GM12891 (cell line): ENCODE results near the gene PKDREJ.

Experiments
- PAX5 ChIP-seq: IDR thresholded peaks from 2 replicates; pipeline ENCODE4 v1.6.1; 2011; ENCODE audit warnings: low read length, moderate library complexity, mild to moderate bottlenecking; ENCODE audit not compliant: insufficient read depth, severe bottlenecking
- POLR2A ChIP-seq: IDR thresholded peaks from 2 replicates; pipeline ENCODE4 v1.6.1; 2011; ENCODE audit warnings: low read depth, low read length, control low read depth
- POLR2AphosphoS5 ChIP-seq: IDR thresholded peaks from 2 replicates; pipeline ENCODE4 v1.6.1; 2011; ENCODE audit warnings: low read depth, low read length, control low read depth
- POU2F2 ChIP-seq: IDR thresholded peaks from 2 replicates; pipeline ENCODE4 v1.6.1; 2011; ENCODE audit warnings: low read depth, mild to moderate bottlenecking, control low read depth, low read length, moderate library complexity
- SPI1 ChIP-seq: IDR thresholded peaks from 2 replicates; pipeline ENCODE4 v1.6.1; 2011; ENCODE audit warnings: low read depth, low read length, control low read depth
- TAF1 ChIP-seq: IDR thresholded peaks from 2 replicates; pipeline ENCODE4 v1.6.1; 2011; ENCODE audit warnings: low read depth, low read length, control low read depth

DNA sequence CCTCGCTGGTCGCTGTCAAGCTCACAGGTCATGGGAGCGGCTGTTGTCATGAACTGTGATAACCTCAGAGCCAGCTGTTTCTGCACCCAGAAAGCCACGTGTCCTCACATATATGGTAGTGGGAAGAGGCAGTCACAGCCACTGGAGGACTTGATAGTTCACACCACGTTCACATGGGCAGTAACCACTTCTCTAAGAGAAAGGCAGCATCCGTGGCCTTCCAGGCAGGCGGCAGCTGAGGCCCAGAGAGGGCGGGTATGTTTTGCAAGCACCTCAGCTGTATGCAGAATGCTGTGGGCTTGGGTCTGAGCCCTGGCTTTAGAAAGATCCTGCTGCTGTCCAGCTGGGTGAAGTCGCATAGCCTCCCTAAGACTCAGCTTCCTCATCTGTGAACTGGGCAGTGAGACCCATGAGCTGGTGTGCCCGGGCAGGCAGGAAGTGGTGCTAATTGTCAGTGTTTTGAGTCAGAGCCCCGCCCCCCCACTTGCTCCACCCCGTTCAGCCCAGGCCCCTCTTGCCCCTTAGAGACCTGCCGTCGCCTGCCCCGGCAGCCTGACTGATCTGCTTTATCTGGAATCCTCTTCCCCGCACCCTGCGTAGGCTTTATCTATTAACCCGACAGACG is 18.0 kb upstream of the PKDREJ start:
- TF ChIP-seq POLR2A (no peak), TAF1 (no peak), POLR2AphosphoS5 (no peak), PAX5 (no peak), POU2F2 (no peak), SPI1 (no peak)
